Activated CD4-positive, alpha-beta T cell treated with anti-CD3 and anti-CD28 coated beads, Interleukin-2, amount 10 ng/mL, durations not matched to agents 24 days and 14 days (primary cell): Measurements from ENCODE around the gene CHST13. TPM values are rescaled to one million over a fixed set of nuclear protein-coding genes. Genes with fewer than 3 reads are reported as not detected.

ENCODE experiments used
- DNase-seq: peaks from one replicate; pipeline ENCODE4 v3.0.0; 2022
- H3K27ac Mint-ChIP-seq: one replicate; pipeline ENCODE4 v1.8.0; 2022; ENCODE audit warnings: mild to moderate bottlenecking, mixed read lengths
- H3K27me3 Mint-ChIP-seq: one replicate; pipeline ENCODE4 v1.8.0; 2022; ENCODE audit warnings: mixed read lengths
- H3K36me3 Mint-ChIP-seq: one replicate; pipeline ENCODE4 v1.8.0; 2022; ENCODE audit warnings: low read depth, mild to moderate bottlenecking, mixed read lengths
- H3K4me1 Mint-ChIP-seq: one replicate; pipeline ENCODE4 v1.8.0; 2021; ENCODE audit warnings: mixed read lengths
- H3K4me3 Mint-ChIP-seq: one replicate; pipeline ENCODE4 v1.8.0; 2022; ENCODE audit warnings: mild to moderate bottlenecking, moderate library complexity, mixed read lengths
- H3K9me3 Mint-ChIP-seq: one replicate; pipeline ENCODE4 v1.8.0; 2021; ENCODE audit warnings: mixed read lengths
- intact Hi-C: fragments of 100-400 bp; cut with micrococcal nuclease; formaldehyde crosslinking; loops from one replicate; pipeline ENCODE4 v1.15.1; 2023
- total RNA-seq: library from RNA; stranded (reverse); gene quantifications from 2 replicates; pipeline ENCODE4 v1.2.3, GENCODE V29; 2022

Gene CHST13
- total RNA-seq, 1 donor from 2014 or later = not detected

GRCh38 chr3:126551121-126551838 lies 27.3 kb downstream of the CHST13 start:
- H3K27ac Mint-ChIP-seq = no peak overlapping the region
- no peaks in the 10 kb centered on the region for H3K9me3 Mint-ChIP-seq
- intact Hi-C loops = no loop called here
- no peaks in the 10 kb centered on the region for H3K4me1 Mint-ChIP-seq
- no peak for DNase-seq
- no peaks in the 10 kb centered on the region for H3K27me3 Mint-ChIP-seq
- no peak overlapping the region for H3K4me3 Mint-ChIP-seq
- H3K36me3 Mint-ChIP-seq = no peaks in the 10 kb centered on the region

GRCh38 chr3:126551839-126552687 lies 28.1 kb downstream of the CHST13 start:
- H3K36me3 Mint-ChIP-seq = no peaks in the 10 kb centered on the region
- DNase-seq = no peak
- no peak overlapping the region for H3K4me3 Mint-ChIP-seq
- no peaks in the 10 kb centered on the region for H3K4me1 Mint-ChIP-seq
- intact Hi-C loops = no loop called here
- no peak overlapping the region for H3K27ac Mint-ChIP-seq
- H3K27me3 Mint-ChIP-seq = no peaks in the 10 kb centered on the region
- H3K9me3 Mint-ChIP-seq = no peaks in the 10 kb centered on the region

DNA sequence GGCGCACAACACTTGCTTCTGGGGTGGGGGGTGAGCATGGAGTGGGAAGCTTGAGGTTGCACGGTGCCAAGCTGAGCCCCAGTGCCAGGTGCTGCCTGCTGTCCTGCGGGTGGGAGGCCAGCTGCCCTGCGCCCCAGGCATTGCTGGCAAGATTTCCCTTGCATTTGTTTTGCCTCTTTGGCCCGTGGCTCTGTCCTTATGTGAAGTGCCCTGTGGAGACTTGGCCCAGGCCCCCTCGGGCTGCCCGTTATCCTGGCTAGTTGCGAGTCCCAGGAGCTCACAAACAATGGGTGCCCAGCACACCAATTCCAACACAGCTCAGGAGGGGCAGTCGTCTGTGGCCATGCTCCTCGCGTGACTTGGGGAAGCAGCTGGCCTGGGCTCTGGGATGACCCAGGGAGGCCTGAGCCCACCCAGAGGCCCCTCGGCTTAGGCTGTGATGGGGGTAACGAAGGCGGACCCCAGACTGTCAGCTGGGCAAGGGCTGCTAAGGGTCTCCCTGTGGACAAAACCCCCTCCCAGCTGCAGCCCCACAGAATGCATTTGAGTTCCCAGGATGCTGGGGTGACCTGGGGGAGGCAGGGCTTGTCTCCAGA lies 28.8 kb downstream of the CHST13 start:
- intact Hi-C loops = no loop called here
- no peak overlapping the region for H3K27ac Mint-ChIP-seq
- H3K36me3 Mint-ChIP-seq = no peaks in the 10 kb centered on the region
- H3K27me3 Mint-ChIP-seq = no peaks in the 10 kb centered on the region
- no peaks in the 10 kb centered on the region for H3K9me3 Mint-ChIP-seq
- DNase-seq = no peak
- H3K4me3 Mint-ChIP-seq = no peak overlapping the region
- H3K4me1 Mint-ChIP-seq = no peaks in the 10 kb centered on the region

- Mint-ChIP-seq H3K4me3 (no peak overlapping the region), H3K9me3 (no peaks in the 10 kb centered on the region), H3K27me3 (no peaks in the 10 kb centered on the region), H3K4me1 (no peaks in the 10 kb centered on the region), H3K27ac (no peak overlapping the region), H3K36me3 (no peaks in the 10 kb centered on the region)
- DNase-seq = no peak
- intact Hi-C loops = no loop called here
These were observed 29.5 kb downstream of the CHST13 start for GRCh38 chr3:126553284-126554084.

DNA sequence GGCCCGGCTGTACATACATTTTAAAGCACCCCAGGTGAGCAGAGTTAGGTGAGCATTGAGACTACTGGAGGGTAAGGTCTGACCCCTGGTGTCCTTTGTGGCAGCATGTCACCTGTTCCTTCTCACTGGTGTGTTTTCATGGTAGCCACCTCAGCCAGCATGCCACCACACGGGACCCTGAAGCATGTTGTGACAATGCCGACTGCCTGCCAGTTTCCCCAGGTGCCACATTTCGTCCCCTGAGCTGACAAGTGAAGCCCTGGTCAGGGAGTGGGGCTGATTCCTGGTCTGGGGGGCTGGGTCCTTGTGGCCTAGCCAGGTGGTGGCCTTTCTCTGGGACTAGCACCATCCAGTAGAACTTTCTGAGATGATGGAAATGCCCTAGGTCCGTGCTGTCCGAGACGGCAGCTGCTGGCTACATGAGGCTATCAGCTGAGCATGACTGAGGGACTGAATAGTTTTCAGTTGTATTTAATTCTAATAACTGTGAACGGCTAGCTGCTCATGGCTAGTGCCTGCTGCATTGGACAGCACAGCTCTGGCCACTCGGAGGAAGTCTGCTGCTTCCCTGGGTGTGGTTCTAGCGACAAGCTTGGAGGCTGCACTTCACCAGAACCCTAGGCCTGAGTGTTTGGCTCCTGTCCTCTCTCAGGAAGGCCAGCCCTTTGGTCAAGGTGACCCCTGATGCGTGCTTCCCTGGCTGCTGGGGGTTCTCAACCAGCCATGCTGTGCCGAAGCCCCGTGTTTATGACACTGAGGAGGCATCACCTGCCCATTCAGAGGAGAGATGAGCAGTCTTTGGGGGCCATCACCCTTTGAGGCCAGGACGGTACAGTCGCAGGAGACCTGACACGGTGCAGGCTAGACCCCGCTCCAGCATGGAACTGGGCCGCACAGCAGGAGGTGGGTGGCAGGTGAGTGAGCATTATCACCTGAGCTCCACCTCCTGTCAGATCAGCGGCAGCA lies 30.9 kb downstream of the CHST13 start:
- H3K4me1 Mint-ChIP-seq = no peaks in the 10 kb centered on the region
- no peak for DNase-seq
- H3K27ac Mint-ChIP-seq = no peak overlapping the region
- H3K4me3 Mint-ChIP-seq = no peak overlapping the region
- H3K9me3 Mint-ChIP-seq = no peaks in the 10 kb centered on the region
- intact Hi-C loops = no loop called here
- H3K27me3 Mint-ChIP-seq = no peaks in the 10 kb centered on the region
- H3K36me3 Mint-ChIP-seq = no peaks in the 10 kb centered on the region

GRCh38 chr3:126555795-126556636 lies 32.1 kb downstream of the CHST13 start:
- H3K27ac Mint-ChIP-seq = no peak overlapping the region
- intact Hi-C loops = no loop called here
- DNase-seq = no peak

GRCh38 chr3:126556637-126557414 lies 32.9 kb downstream of the CHST13 start:
- Mint-ChIP-seq H3K4me1 (no peaks in the 10 kb centered on the region), H3K9me3 (no peaks in the 10 kb centered on the region), H3K27ac (no peak overlapping the region), H3K4me3 (no peak overlapping the region), H3K36me3 (no peaks in the 10 kb centered on the region), H3K27me3 (peaks cover 8% of the 10 kb centered on the region)
- DNase-seq = no peak
- intact Hi-C loops = no loop called here

More at GRCh38 chr3:126555795-126556636, 32.1 kb downstream of the CHST13 start:
- H3K27me3 Mint-ChIP-seq = peaks cover 5% of the 10 kb centered on the region
- no peaks in the 10 kb centered on the region for H3K36me3 Mint-ChIP-seq
- H3K9me3 Mint-ChIP-seq = no peaks in the 10 kb centered on the region
- H3K4me1 Mint-ChIP-seq = no peaks in the 10 kb centered on the region
- no peak overlapping the region for H3K4me3 Mint-ChIP-seq

GRCh38 chr3:126557415-126557745 lies 33.4 kb downstream of the CHST13 start:
- DNase-seq = no peak
- Mint-ChIP-seq H3K4me1 (no peaks in the 10 kb centered on the region), H3K27me3 (peaks cover 8% of the 10 kb centered on the region), H3K4me3 (no peak overlapping the region), H3K9me3 (no peaks in the 10 kb centered on the region), H3K27ac (no peak overlapping the region), H3K36me3 (no peaks in the 10 kb centered on the region)
- intact Hi-C loops = no loop called here

- intact Hi-C loops = no loop called here
These were observed 33.8 kb downstream of the CHST13 start for GRCh38 chr3:126557761-126558160.

DNA sequence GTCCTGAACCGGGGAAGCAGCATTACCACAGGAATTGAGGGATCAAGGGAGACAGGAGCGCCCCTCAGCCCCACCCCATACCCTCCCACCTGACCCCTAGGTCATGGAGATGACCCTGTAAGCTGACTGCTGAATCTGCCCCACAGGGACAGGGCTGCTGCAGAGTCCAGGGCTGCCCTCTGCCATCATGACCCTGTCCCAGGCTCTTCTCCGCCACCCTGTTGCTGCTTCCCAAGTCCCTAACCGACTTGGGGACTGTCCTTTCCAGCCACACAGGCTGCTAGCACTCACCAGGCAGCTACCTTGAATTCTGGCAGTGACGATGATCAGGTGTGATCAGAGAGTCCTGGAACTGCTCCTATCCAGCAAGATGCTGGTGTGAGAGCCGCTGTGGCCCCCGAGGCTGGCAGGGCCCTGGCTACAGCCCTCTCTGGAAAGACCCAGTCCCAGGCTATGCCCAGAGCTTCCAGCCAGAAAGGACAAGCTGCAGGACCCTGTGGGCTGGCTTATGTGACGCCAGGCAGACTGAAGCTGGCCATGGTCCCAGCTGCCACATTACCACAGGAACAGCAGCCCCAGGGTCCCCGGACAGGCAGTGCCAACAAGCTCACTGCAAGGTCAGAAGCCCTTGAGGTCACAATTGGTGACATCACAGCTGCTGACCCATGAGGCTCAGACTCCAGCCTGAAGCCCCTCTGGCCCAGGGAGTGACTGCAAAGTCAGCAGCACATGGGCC lies 34.5 kb downstream of the CHST13 start, which contains the start of gene C3orf22:
Gene C3orf22, minus strand, starts transcription at position 597 of the 736 bp plus-strand sequence. CDS start 5,542 bp downstream, outside the sequence.
- Mint-ChIP-seq H3K36me3 (no peaks in the 10 kb centered on the region), H3K4me3 (no peak within 1 kb of the TSS), H3K27me3 (peaks cover 12% of the 10 kb centered on the region), H3K4me1 (no peaks in the 10 kb centered on the region), H3K27ac (no peak within 1 kb of the TSS), H3K9me3 (no peaks in the 10 kb centered on the region)
- DNase-seq = no peak
- intact Hi-C loops = no loop called here

More at GRCh38 chr3:126557761-126558160, 33.8 kb downstream of the CHST13 start:
- Mint-ChIP-seq H3K9me3 (no peaks in the 10 kb centered on the region), H3K27me3 (peaks cover 11% of the 10 kb centered on the region), H3K27ac (no peak overlapping the region), H3K36me3 (no peaks in the 10 kb centered on the region), H3K4me1 (no peaks in the 10 kb centered on the region), H3K4me3 (no peak overlapping the region)
- DNase-seq = no peak

GRCh38 chr3:126562737-126563276 lies 38.9 kb downstream of the CHST13 start:
- H3K27me3 Mint-ChIP-seq = peaks cover 19% of the 10 kb centered on the region
- no peaks in the 10 kb centered on the region for H3K9me3 Mint-ChIP-seq
- no peaks in the 10 kb centered on the region for H3K36me3 Mint-ChIP-seq
- DNase-seq = no peak
- intact Hi-C loops = no loop called here
- H3K4me1 Mint-ChIP-seq = no peaks in the 10 kb centered on the region
- H3K27ac Mint-ChIP-seq = no peak overlapping the region
- H3K4me3 Mint-ChIP-seq = no peak overlapping the region
